CD4-positive, alpha-beta T cell (primary cell): ENCODE results near the gene IFT25. TPM values are rescaled to one million over a fixed set of nuclear protein-coding genes. Genes with fewer than 3 reads are reported as not detected.

ENCODE experiments used
- ATAC-seq: fragments of 200-7000 bp; cut with Tn5 transposase; one replicate; pipeline ENCODE4 v1.10.0; 2022; ENCODE audit warnings: mild to moderate bottlenecking; ENCODE audit not compliant: poor library complexity
- CTCF ChIA-PET: fragments of 350-600 bp; sonication (Branson Sonifier 250); formaldehyde crosslinking; loops from one replicate; lab custom pipeline; 2021; ENCODE audit warnings: antibody characterized with exemption, inconsistent platforms; lab: Charles Lee
- POLR2A ChIA-PET: fragments of 350-600 bp; sonication (Branson Sonifier 250); formaldehyde crosslinking; loops from one replicate; lab custom pipeline; 2021; ENCODE audit warnings: antibody characterized with exemption, inconsistent platforms; lab: Charles Lee
- DNase-seq, 14 experiments: peaks; one replicate each; pipeline ENCODE4 v3.0.0-alpha.2; 2013 to 2020; ENCODE audit warnings: mixed read lengths in 2 of 14
- H3K27ac ChIP-seq, 2 donors: one replicate each; pipeline versions ENCODE4 v1.5.1 to v1.7.0; 2013; ENCODE audit warnings: low read length in 2 of 2, low read depth in 1 of 2, mild to moderate bottlenecking in 1 of 2
- H3K27me3 ChIP-seq, 2 experiments: 1 replicate in 1 of 2; 2 replicates in 1 of 2; pipeline versions ENCODE4 v1.6.1 to v1.7.0; 2013; ENCODE audit warnings: low read length in 2 of 2, control low read depth in 1 of 2, mild to moderate bottlenecking in 1 of 2, moderate library complexity in 1 of 2; ENCODE audit not compliant: insufficient read depth in 2 of 2, control insufficient read depth in 1 of 2
- H3K36me3 ChIP-seq: one replicate; pipeline ENCODE4 v1.6.1; 2013; ENCODE audit warnings: low read length, control low read depth; ENCODE audit not compliant: insufficient read depth
- H3K4me1 ChIP-seq: one replicate; pipeline ENCODE4 v1.6.1; 2013; ENCODE audit warnings: low read length, control low read depth; ENCODE audit not compliant: insufficient read depth
- H3K4me3 ChIP-seq: one replicate; pipeline ENCODE4 v1.5.1; 2013; ENCODE audit warnings: mild to moderate bottlenecking, low read length, moderate library complexity
- H3K9me3 ChIP-seq, 2 experiments: 1 replicate in 1 of 2; 2 replicates in 1 of 2; pipeline versions ENCODE4 v1.6.1 to v1.7.0; 2013; ENCODE audit warnings: low read length in 2 of 2, mild to moderate bottlenecking in 2 of 2, control low read depth in 1 of 2, moderate library complexity in 1 of 2; ENCODE audit not compliant: control insufficient read depth in 1 of 2, insufficient read depth in 1 of 2
- H3K27ac Mint-ChIP-seq: one replicate; pipeline ENCODE4 v1.8.0; 2020; ENCODE audit warnings: mixed read lengths
- H3K27me3 Mint-ChIP-seq: one replicate; pipeline ENCODE4 v1.8.0; 2021; ENCODE audit warnings: mixed read lengths
- H3K36me3 Mint-ChIP-seq: one replicate; pipeline ENCODE4 v1.8.0; 2021; ENCODE audit warnings: low read depth, mixed read lengths
- H3K4me1 Mint-ChIP-seq: one replicate; pipeline ENCODE4 v1.8.0; 2021; ENCODE audit warnings: low read depth, mixed read lengths
- H3K4me3 Mint-ChIP-seq: one replicate; pipeline ENCODE4 v1.8.0; 2020; ENCODE audit warnings: mild to moderate bottlenecking, mixed read lengths
- H3K9me3 Mint-ChIP-seq: one replicate; pipeline ENCODE4 v1.8.0; 2020; ENCODE audit warnings: mixed read lengths
- CTCF ChIP-seq: fragments of 200-600 bp; IDR thresholded peaks from one replicate; pipeline ENCODE4 v1.8.0; 2022; ENCODE audit warnings: antibody characterized with exemption, mild to moderate bottlenecking
- intact Hi-C, 2 experiments: fragments of 100-400 bp; cut with DNase I in 1 of 2; cut with micrococcal nuclease in 1 of 2; formaldehyde crosslinking; loops; one replicate each; pipeline versions ENCODE4 v1.15.1 to v1.9.0; 2023 to 2025; cut with DNase I, micrococcal nuclease
- total RNA-seq, 174 experiments: library from RNA in 2 of 174; stranded (reverse) in 2 of 174; gene quantifications; one replicate each; pipeline ENCODE4 v1.2.3 and lab custom pipeline; 2021 to 2026

The IFT25 gene
- total RNA-seq, 2 experiments from 2014 or later = 12.7 to 13.9 TPM

- no peak for TF ChIP-seq CTCF
- Histone ChIP-seq H3K4me3 (no peak overlapping the region), H3K9me3 (no peaks in the 10 kb centered on the region), H3K27me3 (no peaks in the 10 kb centered on the region), H3K36me3 (peaks cover 4% of the 10 kb centered on the region), H3K4me1 (no peaks in the 10 kb centered on the region), H3K27ac (no peak overlapping the region)
- no peak overlapping the region for H3K4me3 Mint-ChIP-seq
- H3K27ac Mint-ChIP-seq = no peak overlapping the region
- CTCF ChIA-PET = no interaction called here
- no peaks in the 10 kb centered on the region for H3K27me3 Mint-ChIP-seq
- intact Hi-C loops = no loop called here
- H3K9me3 Mint-ChIP-seq = no peaks in the 10 kb centered on the region
- DNase-seq (no peak), ATAC-seq (no peak)
- POLR2A ChIA-PET = no interaction called here
- no peaks in the 10 kb centered on the region for H3K4me1 Mint-ChIP-seq
- peaks cover 6% of the 10 kb centered on the region for H3K36me3 Mint-ChIP-seq
These were observed 40.0 kb downstream of the IFT25 start for GRCh38 chr1:53905509-53905908.

- no peak overlapping the region for H3K4me3 Mint-ChIP-seq
- no peaks in the 10 kb centered on the region for H3K36me3 Mint-ChIP-seq
- Histone ChIP-seq H3K27ac (no peak overlapping the region), H3K9me3 (no peaks in the 10 kb centered on the region), H3K4me3 (no peak overlapping the region), H3K4me1 (no peaks in the 10 kb centered on the region), H3K36me3 (peaks cover 4% of the 10 kb centered on the region), H3K27me3 (no peaks in the 10 kb centered on the region)
- no peak for DNase-seq
- ChIA-PET POLR2A (no interaction called here), CTCF (no interaction called here)
- no peak overlapping the region for H3K27ac Mint-ChIP-seq
- no peaks in the 10 kb centered on the region for H3K4me1 Mint-ChIP-seq
- H3K27me3 Mint-ChIP-seq = no peaks in the 10 kb centered on the region
- intact Hi-C loops = no loop called here
- no peak for TF ChIP-seq CTCF
- H3K9me3 Mint-ChIP-seq = no peaks in the 10 kb centered on the region
- no peak for ATAC-seq
These were observed 43.0 kb downstream of the IFT25 start for GRCh38 chr1:53902235-53903138.

GRCh38 chr1:53899708-53900107, 45.8 kb downstream of the IFT25 start:
- H3K4me3 Mint-ChIP-seq = no peak overlapping the region
- no peaks in the 10 kb centered on the region for H3K36me3 Mint-ChIP-seq
- CTCF ChIA-PET = interaction anchor here (1.8 kb wide), 1 partner anchor 26 kb away, joined by 3 read pairs; no protein-coding TSS in a partner anchor
- POLR2A ChIA-PET = no interaction called here
- H3K27ac Mint-ChIP-seq = no peak overlapping the region
- H3K4me1 ChIP-seq = no peaks in the 10 kb centered on the region
- no peak overlapping the region for H3K4me3 ChIP-seq
- intact Hi-C loops = no loop called here
- no peak overlapping the region for H3K27ac ChIP-seq
- H3K4me1 Mint-ChIP-seq = no peaks in the 10 kb centered on the region
- no peak for TF ChIP-seq CTCF
- no peaks in the 10 kb centered on the region for H3K9me3 ChIP-seq
- H3K36me3 ChIP-seq = no peaks in the 10 kb centered on the region
- DNase-seq = no peak
- no peak for ATAC-seq
- no peaks in the 10 kb centered on the region for H3K27me3 ChIP-seq
- H3K27me3 Mint-ChIP-seq = peaks cover 4% of the 10 kb centered on the region
- no peaks in the 10 kb centered on the region for H3K9me3 Mint-ChIP-seq
